PC-9 (cell line): Measurements from ENCODE around the gene PRLHR. TPM values are rescaled to one million over a fixed set of nuclear protein-coding genes. Genes with fewer than 3 reads are reported as not detected.

Experiments
- BruUV-seq: library from RNA; stranded (reverse); fragments of 400-500 nt; replicated peaks from 2 replicates; lab custom pipeline; 2021; lab: Mats Ljungman, UMichigan
- CTCF ChIA-PET: fragments of 300-600 bp; sonication (Branson Sonifier 250); formaldehyde crosslinking; loops from one replicate; lab custom pipeline; 2022; ENCODE audit warnings: antibody characterized with exemption; lab: Charles Lee
- POLR2A ChIA-PET: fragments of 300-600 bp; sonication (Branson Sonifier 250); formaldehyde crosslinking; loops from one replicate; lab custom pipeline; 2022; ENCODE audit warnings: antibody characterized with exemption; ENCODE audit not compliant: unreplicated experiment; lab: Charles Lee
- DNase-seq, 2 experiments: peaks; one replicate each; pipeline versions ENCODE4 v3.0.0 to v3.0.0-alpha.2; 2015 to 2022; ENCODE audit warnings: mixed read lengths in 1 of 2
- H2AFZ ChIP-seq: fragments of 200-600 bp; sonication (generic); 2 replicates; pipeline ENCODE4 v1.8.1; 2017; ENCODE audit warnings: antibody characterized with exemption
- H3F3A ChIP-seq: fragments of 200-600 bp; sonication (generic); 2 replicates; pipeline ENCODE4 v1.8.1; 2017; ENCODE audit warnings: antibody characterized with exemption, mild to moderate bottlenecking, low read depth; ENCODE audit not compliant: insufficient read depth
- H3K27ac ChIP-seq: fragments of 200-600 bp; sonication (generic); 2 replicates; pipeline ENCODE4 v1.6.1; 2016; ENCODE audit warnings: mixed run types
- H3K27me3 ChIP-seq: fragments of 200-600 bp; sonication (generic); 2 replicates; pipeline ENCODE4 v1.6.1; 2016; ENCODE audit warnings: low read depth, mixed run types; ENCODE audit not compliant: insufficient read depth
- H3K36me3 ChIP-seq: fragments of 200-600 bp; sonication (generic); 2 replicates; pipeline ENCODE4 v1.6.1; 2016; ENCODE audit warnings: low read depth, mixed run types
- H3K4me1 ChIP-seq: fragments of 200-600 bp; sonication (generic); replicated peaks from 2 replicates; pipeline ENCODE4 v1.6.1; 2016; ENCODE audit warnings: mixed run types; ENCODE audit not compliant: insufficient read depth
- H3K4me2 ChIP-seq: fragments of 200-600 bp; sonication (generic); 2 replicates; pipeline ENCODE4 v1.6.1; 2017; ENCODE audit warnings: mixed run types
- H3K4me3 ChIP-seq: fragments of 200-600 bp; sonication (generic); 2 replicates; pipeline ENCODE4 v1.6.1; 2016; ENCODE audit warnings: mixed run types
- H3K79me2 ChIP-seq: fragments of 200-600 bp; sonication (generic); 2 replicates; pipeline ENCODE4 v1.6.1; 2017; ENCODE audit warnings: low read depth, mixed run types
- H3K9me2 ChIP-seq: fragments of 200-600 bp; sonication (generic); 2 replicates; pipeline ENCODE4 v1.8.1; 2017; ENCODE audit warnings: mild to moderate bottlenecking; ENCODE audit not compliant: insufficient read depth
- H3K9me3 ChIP-seq: fragments of 200-600 bp; sonication (generic); 2 replicates; pipeline ENCODE4 v1.8.1; 2016; ENCODE audit warnings: low read depth; ENCODE audit not compliant: insufficient read depth
- H4K20me1 ChIP-seq: fragments of 200-600 bp; sonication (generic); 2 replicates; pipeline ENCODE4 v1.8.1; 2017; ENCODE audit not compliant: insufficient read depth
- CTCF ChIP-seq: fragments of 200-600 bp; sonication (generic); conservative IDR thresholded peaks from 2 replicates; pipeline ENCODE4 v1.6.1; 2017; ENCODE audit warnings: mixed run types, antibody characterized with exemption, mild to moderate bottlenecking, moderate library complexity
- EZH2 ChIP-seq: fragments of 200-600 bp; sonication (generic); IDR thresholded peaks from 2 replicates; pipeline ENCODE4 v1.8.0; 2017; ENCODE audit warnings: antibody characterized with exemption, low read depth
- intact Hi-C: fragments of 100-400 bp; cut with micrococcal nuclease; formaldehyde crosslinking; loops from one replicate; pipeline ENCODE4 v1.10.0; 2022; ENCODE audit not compliant: unreplicated experiment
- total RNA-seq: library from RNA; stranded (reverse); gene quantifications from 2 replicates; pipeline ENCODE4 v1.2.3, GENCODE V29; 2021

The PRLHR gene
- total RNA-seq, 1 experiment from 2014 or later, result not detected

GRCh38 chr10:118541718-118542117 is 53.7 kb downstream of the PRLHR start:
- Histone ChIP-seq H3K9me3 (no peaks in the 10 kb centered on the region), H3F3A (no peaks in the 10 kb centered on the region), H3K4me3 (no peak overlapping the region), H3K36me3 (no peaks in the 10 kb centered on the region), H3K27me3 (no peaks in the 10 kb centered on the region), H3K9me2 (no peaks in the 10 kb centered on the region), H3K4me2 (no peak overlapping the region), H2AFZ (no peak overlapping the region), H3K4me1 (no peaks in the 10 kb centered on the region; the same call in 1 of the 2 replicates), H4K20me1 (no peaks in the 10 kb centered on the region), H3K79me2 (no peaks in the 10 kb centered on the region), H3K27ac (no peak overlapping the region)
- no peak for DNase-seq
- TF ChIP-seq CTCF, result no peak
- no peak for TF ChIP-seq EZH2
- CTCF ChIA-PET, result no interaction called here
- POLR2A ChIA-PET, result no interaction called here
- BruUV-seq, result no TSS peak
- intact Hi-C loops, result no loop called here

Other genes with a start within 250 kb of the PRLHR start
- gene CACUL1, start 159.3 kb upstream of the PRLHR start, total RNA-seq, result 49.4 and 62.5 TPM in 2 replicates